H1 (cell line): ENCODE measurements around the gene GTF2I.

Experiments
- CREB1 ChIP-seq: IDR thresholded peaks from 2 replicates; pipeline ENCODE4 v1.6.1; 2012; ENCODE audit warnings: inconsistent platforms
- CTCF ChIP-seq, 3 experiments: IDR thresholded peaks; 1 replicate in 2 of 3; 2 replicates in 1 of 3; pipeline versions ENCODE4 v1.5.1 to v1.6.1; 2011; ENCODE audit warnings: low read length in 3 of 3, mild to moderate bottlenecking in 3 of 3, inconsistent platforms in 2 of 3, low read depth in 1 of 3, moderate library complexity in 1 of 3; ENCODE audit not compliant: insufficient read depth in 1 of 3; ENCODE audit errors: control extremely low read depth in 1 of 3
- EGR1 ChIP-seq: IDR thresholded peaks from 2 replicates; pipeline ENCODE4 v1.6.1; 2011; ENCODE audit warnings: low read depth, low read length, borderline replicate concordance
- EP300 ChIP-seq, 2 experiments: IDR thresholded peaks; 1 replicate in 1 of 2; 2 replicates in 1 of 2; pipeline ENCODE4 v1.6.1; 2011 to 2012; ENCODE audit warnings: low read depth in 2 of 2, low read length in 2 of 2, mild to moderate bottlenecking in 2 of 2, borderline replicate concordance in 1 of 2, inconsistent platforms in 1 of 2, moderate library complexity in 1 of 2
- KDM5A ChIP-seq: fragments of 200-600 bp; IDR thresholded peaks from 2 replicates; pipeline ENCODE4 v1.7.1; 2012; ENCODE audit warnings: mild to moderate bottlenecking, low read length, inconsistent platforms, mixed read lengths
- MAX ChIP-seq: IDR thresholded peaks from 2 replicates; pipeline ENCODE4 v1.6.1; 2012; ENCODE audit warnings: inconsistent platforms
- POLR2A ChIP-seq, 2 experiments: IDR thresholded peaks; 1 replicate in 1 of 2; 2 replicates in 1 of 2; pipeline ENCODE4 v1.6.1; 2011; ENCODE audit warnings: low read depth in 2 of 2, low read length in 2 of 2, mild to moderate bottlenecking in 2 of 2; ENCODE audit errors: control extremely low read depth in 1 of 2
- POLR2AphosphoS5 ChIP-seq: IDR thresholded peaks from 2 replicates; pipeline ENCODE4 v1.6.1; 2011; ENCODE audit warnings: low read depth, low read length
- RAD21 ChIP-seq, 2 experiments: IDR thresholded peaks in 1 of 2; conservative IDR thresholded peaks in 1 of 2; 2 replicates each; pipeline ENCODE4 v1.6.1; 2011; ENCODE audit warnings: low read depth in 2 of 2, low read length in 2 of 2, improper control_type of control experiment in 1 of 2, inconsistent platforms in 1 of 2, mild to moderate bottlenecking in 1 of 2, moderate library complexity in 1 of 2
- SAP30 ChIP-seq: fragments of 300-600 bp; sonication (generic); IDR thresholded peaks from 2 replicates; pipeline ENCODE4 v1.7.1; 2012; ENCODE audit warnings: low read length, moderate library complexity, mild to moderate bottlenecking, inconsistent platforms; ENCODE audit not compliant: insufficient read depth, insufficient replicate concordance
- SIX5 ChIP-seq: IDR thresholded peaks from 2 replicates; pipeline ENCODE4 v1.6.1; 2011; ENCODE audit warnings: mild to moderate bottlenecking, low read depth, low read length
- TBP ChIP-seq: IDR thresholded peaks from 2 replicates; pipeline ENCODE4 v1.6.1; 2011; ENCODE audit warnings: low read depth, low read length, improper control_type of control experiment
- USF2 ChIP-seq: IDR thresholded peaks from 2 replicates; pipeline ENCODE4 v1.6.1; 2011; ENCODE audit warnings: low read length, improper control_type of control experiment
- YY1 ChIP-seq: IDR thresholded peaks from 2 replicates; pipeline ENCODE4 v1.6.1; 2011; ENCODE audit warnings: low read depth, mild to moderate bottlenecking, low read length

GRCh38 chr7:74707238-74707637 is 49.7 kb downstream of the GTF2I start:
- TF ChIP-seq CTCF (IDR thresholded peaks at IDR 0.05; ENCODE audit: control extremely low read depth in 1 of 3, insufficient read depth in 1 of 3, low read depth in 1 of 3, low read length in 3 of 3) (no peak), RAD21 (IDR thresholded peaks at IDR 0.05 in 1 of 2, conservative IDR thresholded peaks at IDR 0.05 in 1 of 2; ENCODE audit: low read depth in 2 of 2, low read length in 2 of 2) (no peak), SIX5 (no peak), POLR2AphosphoS5 (no peak), POLR2A (IDR thresholded peaks at IDR 0.05; ENCODE audit: control extremely low read depth in 1 of 2, low read depth in 2 of 2, low read length in 2 of 2) (no peak), MAX (no peak), KDM5A (no peak), YY1 (no peak), EGR1 (no peak), EP300 (IDR thresholded peaks at IDR 0.05; ENCODE audit: borderline replicate concordance in 1 of 2, low read depth in 2 of 2, low read length in 2 of 2) (no peak), USF2 (no peak), CREB1 (no peak), SAP30 (no peak), TBP (no peak)
